SK-N-SH treated with all-trans-retinoic acid at 6 μM for 48 hours (cell line): ENCODE data around the gene RNF208.

Source experiments
- ARNTL ChIP-seq: fragments of 450-650 bp; formaldehyde crosslinking; IDR thresholded peaks from 2 replicates; pipeline ENCODE4 v1.5.0; 2020; ENCODE audit warnings: low read depth, mild to moderate bottlenecking, moderate library complexity, borderline replicate concordance
- CREB5 ChIP-seq: fragments of 250-450 bp; sonication (Bioruptor Pico); IDR thresholded peaks from 2 replicates; pipeline ENCODE4 v1.5.1; 2020; ENCODE audit warnings: low read depth, mild to moderate bottlenecking, moderate library complexity
- ISL1 ChIP-seq: fragments of 250-450 bp; sonication (Bioruptor Pico); IDR thresholded peaks from 2 replicates; pipeline ENCODE4 v2.1.2; 2022; ENCODE audit warnings: mild to moderate bottlenecking, moderate library complexity
- OSR1 ChIP-seq: fragments of 250-450 bp; sonication (Bioruptor Pico); IDR thresholded peaks from 2 replicates; pipeline ENCODE4 v1.8.0; 2022; ENCODE audit warnings: moderate library complexity, mild to moderate bottlenecking, inconsistent platforms
- PATZ1 ChIP-seq: fragments of 250-450 bp; sonication (Bioruptor Pico); IDR thresholded peaks from 2 replicates; pipeline ENCODE4 v1.8.0; 2020; ENCODE audit warnings: mild to moderate bottlenecking, moderate library complexity, borderline replicate concordance
- POU6F1 ChIP-seq: fragments of 250-450 bp; sonication (Bioruptor Pico); IDR thresholded peaks from 2 replicates; pipeline ENCODE4 v1.8.0; 2021; ENCODE audit warnings: low read depth, mild to moderate bottlenecking, moderate library complexity, borderline replicate concordance
- TOX ChIP-seq: fragments of 250-450 bp; sonication (Bioruptor Pico); IDR thresholded peaks from 2 replicates; pipeline ENCODE4 v1.8.0; 2021; ENCODE audit warnings: mild to moderate bottlenecking, moderate library complexity, borderline replicate concordance
- ZFP3 ChIP-seq: fragments of 250-450 bp; sonication (Bioruptor Pico); IDR thresholded peaks from 2 replicates; pipeline ENCODE4 v1.5.0; 2020; ENCODE audit warnings: mild to moderate bottlenecking, moderate library complexity
- ZNF565 ChIP-seq: fragments of 450-650 bp; formaldehyde crosslinking; conservative IDR thresholded peaks from 2 replicates; pipeline ENCODE4 v1.5.0; 2020; ENCODE audit warnings: low read depth, mild to moderate bottlenecking, moderate library complexity

GRCh38 chr9:137225699-137226331 is 3.8 kb upstream of the RNF208 start:
- no peak for TF ChIP-seq ZNF565
- TF ChIP-seq OSR1 (CRISPR knock-in tag), result no peak
- TF ChIP-seq ISL1, result no peak
- TF ChIP-seq ARNTL (CRISPR knock-in tag), result no peak
- TF ChIP-seq POU6F1 (CRISPR knock-in tag), result no peak
- TF ChIP-seq PATZ1 (CRISPR knock-in tag), result no peak
- no peak for TF ChIP-seq ZFP3 (CRISPR knock-in tag)
- no peak for TF ChIP-seq TOX (CRISPR knock-in tag)
- TF ChIP-seq CREB5 (CRISPR knock-in tag), result no peak
